Measurements from ENCODE around the gene SPON2.

- no peak for TF ChIP-seq POLR2A (IDR thresholded peaks at IDR 0.05; ENCODE audit: low read length)
- no peak for TF ChIP-seq GATA1 (IDR thresholded peaks at IDR 0.05; ENCODE audit: low read depth, low read length)
Observed at GRCh38 chr4:1204286-1204827, 32.0 kb upstream of the SPON2 start.
